NCI-H2227 (cell line): Measurements from ENCODE around the gene GPX7.

Experiments used
- DNase-seq: peaks from one replicate; lab custom pipeline; 2025; ENCODE audit not compliant: unreplicated experiment; lab: John Stamatoyannopoulos, UW

The GPX7 gene

GRCh38 chr1:52628614-52629324, 26.6 kb downstream of the GPX7 start:
- DNase-seq = no peak

- peak; percentile 32 for DNase-seq
Measured at GRCh38 chr1:52629325-52629643, 27.1 kb downstream of the GPX7 start.

- no peak for DNase-seq
Measured at GRCh38 chr1:52629667-52630066, 27.5 kb downstream of the GPX7 start.

- peak; percentile 52 for DNase-seq
Measured at GRCh38 chr1:52631759-52632331, 29.7 kb downstream of the GPX7 start.

- DNase-seq = no peak
Measured at GRCh38 chr1:52632732-52633290, 30.6 kb downstream of the GPX7 start, which contains the start of gene SHISAL2A. Gene SHISAL2A (plus strand): TSS chr1:52633168. CDS start chr1:52633494, 326 bp downstream.

- DNase-seq = no peak
Measured at GRCh38 chr1:52633291-52633754, 31.2 kb downstream of the GPX7 start.

- no peak for DNase-seq
Measured at GRCh38 chr1:52634111-52634510, 31.9 kb downstream of the GPX7 start.

- no peak for DNase-seq
Measured at GRCh38 chr1:52635321-52636089, 33.3 kb downstream of the GPX7 start.

GRCh38 chr1:52636721-52637695, 34.8 kb downstream of the GPX7 start:
- no peak for DNase-seq

- no peak for DNase-seq
Measured at GRCh38 chr1:52637946-52638345, 35.8 kb downstream of the GPX7 start.

- no peak for DNase-seq
Measured at GRCh38 chr1:52640697-52641096, 38.5 kb downstream of the GPX7 start.

- DNase-seq = no peak
Measured at GRCh38 chr1:52641307-52641706, 39.1 kb downstream of the GPX7 start.

- DNase-seq = no peak
Measured at GRCh38 chr1:52645261-52645660, 43.1 kb downstream of the GPX7 start.

GRCh38 chr1:52651904-52652303, 49.7 kb downstream of the GPX7 start:
- no peak for DNase-seq

- DNase-seq = no peak
Measured at GRCh38 chr1:52653207-52653849, 51.2 kb downstream of the GPX7 start.

GRCh38 chr1:52654063-52654462, 51.9 kb downstream of the GPX7 start:
- DNase-seq = no peak

GRCh38 chr1:52657702-52658101, 55.5 kb downstream of the GPX7 start:
- no peak for DNase-seq
